ENCODE results near the gene FBN1.
A peak's percentile ranks its signal among the peaks of the same experiment; 100 is the strongest.

FBN1 gene

GRCh38 chr15:48555241-48555881 is 90.1 kb downstream of the FBN1 start:
- Histone ChIP-seq H3K27ac (peak overlapping the region in 1 of 2 donors; percentile 39), H3K4me3 (no peak overlapping the region)
- no peak for TF ChIP-seq CTCF (IDR thresholded peaks at IDR 0.05)
- DNase-seq (ENCODE audit: low spot score), result no peak

- TF ChIP-seq CTCF (IDR thresholded peaks at IDR 0.05), result no peak
- Histone ChIP-seq H3K27ac (no peak overlapping the region), H3K4me3 (no peak overlapping the region)
- DNase-seq (ENCODE audit: low spot score), result no peak
These were observed 91.4 kb downstream of the FBN1 start for GRCh38 chr15:48554112-48554511.

GRCh38 chr15:48553559-48553958 is 92.0 kb downstream of the FBN1 start:
- no peak for DNase-seq (ENCODE audit: low spot score)
- no peak for TF ChIP-seq CTCF (IDR thresholded peaks at IDR 0.05)
- Histone ChIP-seq H3K27ac (no peak overlapping the region), H3K4me3 (no peak overlapping the region)

- DNase-seq (ENCODE audit: low spot score), result no peak
- H3K4me3 ChIP-seq, result no peak overlapping the region
- no peak overlapping the region for H3K27ac ChIP-seq
- TF ChIP-seq CTCF (IDR thresholded peaks at IDR 0.05), result no peak
These were observed 94.5 kb downstream of the FBN1 start for GRCh38 chr15:48550822-48551525.

- TF ChIP-seq CTCF (IDR thresholded peaks at IDR 0.05), result no peak
- Histone ChIP-seq H3K4me3 (no peak overlapping the region), H3K27ac (peak overlapping the region; percentile 24 to 48)
- DNase-seq (ENCODE audit: low spot score), result no peak
These were observed 97.1 kb downstream of the FBN1 start for GRCh38 chr15:48548455-48548854.

- peak overlapping the region in 1 of 2 donors; percentile 63 for H3K27ac ChIP-seq
- DNase-seq (ENCODE audit: low spot score), result no peak
These were observed 98.2 kb downstream of the FBN1 start for GRCh38 chr15:48547286-48547685.

More at GRCh38 chr15:48547286-48547685, 98.2 kb downstream of the FBN1 start:
- no peak overlapping the region for H3K4me3 ChIP-seq
- no peak for TF ChIP-seq CTCF (IDR thresholded peaks at IDR 0.05)
